Muscle layer of duodenum (tissue), 2 donors: ENCODE results near the gene NUP210.
"Not testable (repeated sequence)": the region's sequence is repeated elsewhere in the genome, so short reads cannot be mapped to it uniquely, and the experiment has no call there.

Experiments used
- H3K27ac ChIP-seq: one replicate; pipeline ENCODE4 v1.7.0; 2013; ENCODE audit warnings: mild to moderate bottlenecking, low read length
- H3K27me3 ChIP-seq: one replicate; pipeline ENCODE4 v1.7.0; 2013; ENCODE audit warnings: low read depth, mild to moderate bottlenecking, control low read depth, low read length
- H3K36me3 ChIP-seq, 2 donors: one replicate each; pipeline ENCODE4 v1.7.0; 2013; ENCODE audit warnings: low read length in 2 of 2, control low read depth in 1 of 2, mild to moderate bottlenecking in 1 of 2; ENCODE audit not compliant: insufficient read depth in 2 of 2, control insufficient read depth in 1 of 2
- H3K4me1 ChIP-seq, 2 donors: one replicate each; pipeline ENCODE4 v1.7.0; 2013; ENCODE audit warnings: low read length in 2 of 2, mild to moderate bottlenecking in 2 of 2, control low read depth in 1 of 2, moderate library complexity in 1 of 2; ENCODE audit not compliant: insufficient read depth in 2 of 2, control insufficient read depth in 1 of 2
- H3K4me3 ChIP-seq, 2 donors: one replicate each; pipeline ENCODE4 v1.7.0; 2013; ENCODE audit warnings: low read length in 2 of 2, low read depth in 1 of 2, mild to moderate bottlenecking in 1 of 2
- H3K9me3 ChIP-seq, 2 donors: one replicate each; pipeline ENCODE4 v1.7.0; 2013; ENCODE audit warnings: low read length in 2 of 2, control low read depth in 1 of 2, mild to moderate bottlenecking in 1 of 2; ENCODE audit not compliant: control insufficient read depth in 1 of 2
- donor health status: healthy.

The NUP210 gene

DNA sequence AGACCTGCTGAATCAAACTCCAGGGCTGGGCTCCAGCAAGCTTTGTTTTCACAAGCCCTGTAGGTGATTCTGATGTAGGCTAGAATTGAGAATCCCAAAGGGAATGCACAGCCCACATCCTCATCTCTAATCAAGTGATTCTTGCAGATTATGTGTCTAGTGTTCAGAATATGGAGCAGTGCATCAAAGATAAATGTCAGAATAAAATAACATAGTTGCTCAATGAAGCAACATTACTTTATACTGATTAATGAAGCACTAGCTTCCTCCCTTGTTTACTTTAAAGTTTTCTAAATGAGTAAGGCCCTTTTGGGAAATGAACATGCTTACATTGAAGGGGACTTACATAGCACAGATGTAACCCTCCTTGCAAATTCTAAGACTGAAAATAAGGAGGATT lies 39.2 kb downstream of the NUP210 start:
- peaks cover 6 to 12% of the 10 kb centered on the region in 2 donors for H3K36me3 ChIP-seq
- no peaks in the 10 kb centered on the region for H3K9me3 ChIP-seq
- no peak overlapping the region for H3K4me3 ChIP-seq
- no peaks in the 10 kb centered on the region for H3K4me1 ChIP-seq
- no peaks in the 10 kb centered on the region for H3K27me3 ChIP-seq
- H3K27ac ChIP-seq: no peak overlapping the region

DNA sequence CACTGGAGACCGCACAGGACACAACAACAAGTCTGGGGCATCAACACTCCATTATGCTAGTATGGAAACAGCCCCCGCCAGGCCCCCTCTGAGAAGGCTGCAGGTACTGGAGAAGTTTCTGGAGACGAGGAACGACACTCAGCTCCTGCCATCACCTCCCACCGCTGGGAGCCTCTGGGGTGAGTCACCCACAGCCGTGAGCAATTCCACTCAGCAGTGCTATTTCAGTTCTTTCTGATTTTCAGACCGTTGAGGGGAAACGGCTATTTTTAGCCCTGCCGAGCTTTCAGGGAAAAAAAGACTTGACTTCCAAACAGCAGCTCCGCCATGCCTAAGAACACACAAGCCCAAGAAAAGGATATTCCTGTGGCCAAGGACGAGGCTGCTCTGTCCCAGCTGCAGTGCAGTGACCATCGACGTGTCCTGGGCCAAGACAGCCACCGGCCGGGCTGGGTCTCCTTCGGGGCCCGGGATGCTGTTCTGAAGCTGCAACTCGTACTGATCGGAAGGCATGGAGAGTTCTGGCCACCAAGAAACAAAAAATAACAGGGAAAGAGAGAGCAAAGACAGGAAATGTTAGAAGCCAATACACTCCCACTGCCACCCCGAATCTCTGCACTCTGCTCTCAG lies 40.8 kb downstream of the NUP210 start:
- Histone ChIP-seq H3K4me3 (no peak overlapping the region), H3K36me3 (peaks cover 3 to 6% of the 10 kb centered on the region in 2 donors), H3K27ac (no peak overlapping the region)

DNA sequence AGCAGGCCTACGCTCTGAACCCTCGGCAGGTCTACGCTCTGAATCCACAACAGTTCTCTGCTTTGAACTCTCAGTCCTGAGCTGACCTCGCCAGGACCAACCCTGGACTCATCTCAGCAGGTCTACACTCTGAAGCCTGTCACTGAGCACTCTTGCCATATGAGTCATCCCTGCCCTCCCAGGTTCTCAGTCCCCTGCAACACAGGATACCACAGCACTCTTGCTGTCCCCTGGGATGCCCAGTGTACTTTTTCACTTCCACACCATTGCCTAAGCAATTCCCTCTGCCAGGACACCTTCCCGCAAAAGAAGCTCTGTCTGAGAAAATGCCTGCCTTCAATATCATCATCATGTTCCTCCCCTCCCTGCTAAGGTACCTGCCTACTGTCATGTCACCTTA lies 42.0 kb downstream of the NUP210 start:
- Histone ChIP-seq H3K27me3 (no peaks in the 10 kb centered on the region), H3K4me1 (no peaks in the 10 kb centered on the region), H3K4me3 (no peak overlapping the region), H3K27ac (no peak overlapping the region), H3K9me3 (no peaks in the 10 kb centered on the region), H3K36me3 (peaks cover 3 to 6% of the 10 kb centered on the region in 2 donors)

More for the DNA sequence above, 40.8 kb downstream of the NUP210 start:
- Histone ChIP-seq H3K27me3 (no peaks in the 10 kb centered on the region), H3K4me1 (no peaks in the 10 kb centered on the region), H3K9me3 (no peaks in the 10 kb centered on the region)

DNA sequence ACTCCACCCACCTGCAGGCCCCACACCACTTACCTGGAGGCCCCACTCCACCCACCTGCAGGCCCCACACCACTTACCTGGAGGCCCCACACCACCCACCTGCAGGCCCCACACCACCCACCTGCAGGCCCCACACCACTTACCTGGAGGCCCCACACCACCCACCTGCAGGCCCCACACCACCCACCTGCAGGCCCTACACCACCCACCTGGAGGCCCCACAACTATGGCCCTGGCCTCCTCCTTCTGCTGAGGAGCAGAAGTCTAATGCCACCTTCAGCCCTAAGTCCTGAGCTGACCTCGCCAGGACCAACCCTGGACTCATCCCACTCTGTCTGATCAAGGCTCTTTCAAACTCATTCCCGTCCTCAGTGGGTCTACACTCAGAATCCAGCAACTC lies 42.4 kb downstream of the NUP210 start:
- H3K4me1 ChIP-seq, H3K36me3 ChIP-seq, H3K4me3 ChIP-seq, H3K27ac ChIP-seq, H3K9me3 ChIP-seq, H3K27me3 ChIP-seq: not testable (repeated sequence)

DNA sequence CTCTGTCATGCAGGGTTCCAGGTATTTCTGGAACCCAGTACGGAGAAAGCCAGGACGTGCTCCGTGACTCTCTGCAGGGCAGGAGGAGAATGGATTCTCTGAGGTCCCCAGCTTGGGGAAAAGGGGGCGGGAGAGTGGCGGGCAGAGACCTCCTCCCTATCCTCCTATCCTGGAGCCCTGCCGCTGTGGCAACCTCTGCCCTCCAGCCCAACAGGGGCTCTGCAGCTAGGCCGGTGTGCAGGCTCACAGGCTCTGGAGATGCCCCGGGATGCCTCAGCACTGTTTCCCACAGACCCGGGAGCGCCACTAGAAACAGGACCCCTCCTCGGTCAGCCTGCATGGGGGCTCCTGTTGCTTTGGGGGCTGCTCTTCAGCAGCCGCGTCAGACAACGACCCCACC lies 43.1 kb downstream of the NUP210 start:
- H3K4me3 ChIP-seq: no peak overlapping the region
- no peak overlapping the region for H3K27ac ChIP-seq
- no peaks in the 10 kb centered on the region for H3K9me3 ChIP-seq
- no peaks in the 10 kb centered on the region for H3K27me3 ChIP-seq
- no peaks in the 10 kb centered on the region for H3K4me1 ChIP-seq
- H3K36me3 ChIP-seq: peaks cover 3 to 6% of the 10 kb centered on the region in 2 donors

DNA sequence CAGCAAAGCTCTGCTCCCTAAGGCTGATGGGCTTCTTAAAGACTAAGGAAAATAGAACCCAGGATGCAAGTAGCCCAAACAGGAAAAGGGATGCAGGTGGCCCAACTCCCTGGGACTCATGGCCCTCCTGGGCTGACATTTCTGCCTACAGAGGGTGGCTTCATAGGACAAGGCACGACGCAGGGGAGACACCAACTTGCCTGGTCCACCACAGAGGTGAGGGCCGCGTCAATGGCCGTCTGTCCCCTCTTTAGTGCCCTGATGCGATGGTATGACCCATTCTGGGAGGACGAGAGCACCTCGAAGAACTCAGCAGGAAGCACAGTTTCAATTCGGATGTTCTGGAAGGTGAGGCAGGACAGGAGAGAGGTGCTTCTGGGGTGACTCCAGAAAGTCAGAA lies 44.0 kb downstream of the NUP210 start:
- no peak overlapping the region for H3K4me3 ChIP-seq
- no peaks in the 10 kb centered on the region for H3K27me3 ChIP-seq
- H3K27ac ChIP-seq: no peak overlapping the region
- no peaks in the 10 kb centered on the region for H3K9me3 ChIP-seq
- H3K36me3 ChIP-seq: peaks cover 6 to 7% of the 10 kb centered on the region in 2 donors
- no peaks in the 10 kb centered on the region for H3K4me1 ChIP-seq

DNA sequence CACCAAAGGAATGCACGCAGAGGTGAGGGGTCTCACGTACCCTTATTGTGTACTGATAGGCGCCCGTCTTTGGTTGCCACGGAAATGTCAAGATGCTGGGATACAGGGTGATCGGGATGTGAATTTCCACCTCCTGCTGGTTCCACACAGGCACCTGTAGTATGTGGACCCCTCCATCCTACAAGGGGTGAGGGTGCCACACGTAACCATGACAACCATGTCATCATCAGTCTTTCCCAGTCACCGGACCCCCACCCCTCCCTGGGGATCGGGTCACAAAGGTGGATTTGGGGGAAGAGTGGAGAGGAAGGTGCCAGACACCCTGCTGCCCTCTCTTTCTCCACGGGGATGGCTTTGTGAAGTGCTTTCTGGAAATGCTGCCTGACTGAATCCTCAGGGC lies 44.7 kb downstream of the NUP210 start:
- H3K27ac ChIP-seq: no peak overlapping the region
- H3K36me3 ChIP-seq: peaks cover 8 to 9% of the 10 kb centered on the region in 2 donors
- no peaks in the 10 kb centered on the region for H3K4me1 ChIP-seq
- H3K27me3 ChIP-seq: no peaks in the 10 kb centered on the region
- no peaks in the 10 kb centered on the region for H3K9me3 ChIP-seq
- H3K4me3 ChIP-seq: no peak overlapping the region

DNA sequence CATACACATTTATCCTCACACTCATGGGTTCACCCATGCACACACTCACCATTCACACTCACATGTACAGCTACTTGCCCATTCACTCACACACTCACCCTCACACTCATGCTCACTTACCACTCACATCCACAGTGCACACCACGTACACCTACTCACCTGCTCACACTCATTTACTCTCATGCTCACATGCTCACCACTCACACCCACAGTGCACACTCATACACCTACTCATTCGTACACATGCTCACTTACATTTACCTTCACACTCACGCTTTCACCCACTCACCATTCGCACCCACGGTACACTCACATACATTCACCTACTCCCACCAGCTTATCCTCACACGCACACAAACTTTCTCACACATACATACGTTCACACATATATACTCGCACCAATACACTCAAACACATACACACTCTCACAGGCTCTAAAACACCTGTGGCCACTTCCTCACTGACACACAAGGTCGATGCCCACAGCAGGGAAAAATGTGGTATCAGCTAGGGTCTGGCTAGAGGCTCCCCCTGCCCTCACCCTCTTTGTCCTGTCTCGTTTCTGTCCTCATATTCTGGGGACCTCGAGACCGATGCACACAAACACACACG lies 46.0 kb downstream of the NUP210 start:
- Histone ChIP-seq H3K36me3 (peaks cover 8 to 13% of the 10 kb centered on the region in 2 donors), H3K4me3 (no peak overlapping the region), H3K27ac (no peak overlapping the region), H3K9me3 (no peaks in the 10 kb centered on the region), H3K4me1 (no peaks in the 10 kb centered on the region), H3K27me3 (no peaks in the 10 kb centered on the region)

DNA sequence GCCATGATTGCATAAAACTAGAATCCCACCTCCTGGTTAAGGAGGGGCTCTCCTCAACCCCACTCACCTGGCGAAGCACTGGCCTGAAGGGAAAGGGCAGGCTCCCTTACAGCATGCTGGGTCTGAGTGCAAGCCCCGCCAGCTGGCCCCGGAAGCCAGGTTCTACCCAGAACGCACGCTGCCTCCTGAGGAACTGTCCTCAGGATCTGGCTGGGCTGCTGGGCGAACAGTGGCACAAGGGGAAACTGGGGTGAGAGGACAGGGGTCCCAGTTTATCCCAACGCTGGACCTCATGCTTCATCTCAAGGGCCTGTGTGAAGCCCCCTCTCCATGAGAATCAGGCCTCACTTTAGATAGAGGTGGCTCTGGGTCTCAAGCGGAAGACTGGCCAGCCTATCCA lies 47.5 kb downstream of the NUP210 start:
- Histone ChIP-seq H3K9me3 (no peaks in the 10 kb centered on the region), H3K27me3 (no peaks in the 10 kb centered on the region), H3K4me3 (no peak overlapping the region), H3K27ac (no peak overlapping the region), H3K4me1 (no peaks in the 10 kb centered on the region), H3K36me3 (peaks cover 8 to 19% of the 10 kb centered on the region in 2 donors)

DNA sequence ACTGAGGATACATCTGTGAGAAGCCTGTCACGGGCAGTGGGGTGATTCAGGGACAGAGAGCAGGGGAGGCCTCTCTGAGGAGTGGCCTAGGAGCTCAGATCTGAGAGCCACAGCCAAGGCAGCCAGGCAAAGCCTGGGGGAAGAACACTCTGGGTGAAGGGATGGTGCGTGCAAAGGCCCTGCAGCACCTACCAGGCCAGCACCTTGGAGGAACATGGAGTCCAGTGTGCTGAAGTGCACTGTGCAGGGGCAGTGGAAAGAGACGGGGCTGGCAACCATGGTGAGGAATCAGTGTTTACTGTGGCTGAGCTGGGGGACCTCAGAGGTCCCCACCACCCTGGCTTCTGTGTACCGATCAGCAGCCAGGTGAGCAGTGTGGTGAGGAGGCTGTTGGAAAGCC lies 48.0 kb downstream of the NUP210 start:
- no peaks in the 10 kb centered on the region for H3K9me3 ChIP-seq
- no peak overlapping the region for H3K27ac ChIP-seq
- H3K4me1 ChIP-seq: no peaks in the 10 kb centered on the region
- H3K4me3 ChIP-seq: no peak overlapping the region
- H3K27me3 ChIP-seq: no peaks in the 10 kb centered on the region
- peaks cover 8 to 19% of the 10 kb centered on the region in 2 donors for H3K36me3 ChIP-seq

DNA sequence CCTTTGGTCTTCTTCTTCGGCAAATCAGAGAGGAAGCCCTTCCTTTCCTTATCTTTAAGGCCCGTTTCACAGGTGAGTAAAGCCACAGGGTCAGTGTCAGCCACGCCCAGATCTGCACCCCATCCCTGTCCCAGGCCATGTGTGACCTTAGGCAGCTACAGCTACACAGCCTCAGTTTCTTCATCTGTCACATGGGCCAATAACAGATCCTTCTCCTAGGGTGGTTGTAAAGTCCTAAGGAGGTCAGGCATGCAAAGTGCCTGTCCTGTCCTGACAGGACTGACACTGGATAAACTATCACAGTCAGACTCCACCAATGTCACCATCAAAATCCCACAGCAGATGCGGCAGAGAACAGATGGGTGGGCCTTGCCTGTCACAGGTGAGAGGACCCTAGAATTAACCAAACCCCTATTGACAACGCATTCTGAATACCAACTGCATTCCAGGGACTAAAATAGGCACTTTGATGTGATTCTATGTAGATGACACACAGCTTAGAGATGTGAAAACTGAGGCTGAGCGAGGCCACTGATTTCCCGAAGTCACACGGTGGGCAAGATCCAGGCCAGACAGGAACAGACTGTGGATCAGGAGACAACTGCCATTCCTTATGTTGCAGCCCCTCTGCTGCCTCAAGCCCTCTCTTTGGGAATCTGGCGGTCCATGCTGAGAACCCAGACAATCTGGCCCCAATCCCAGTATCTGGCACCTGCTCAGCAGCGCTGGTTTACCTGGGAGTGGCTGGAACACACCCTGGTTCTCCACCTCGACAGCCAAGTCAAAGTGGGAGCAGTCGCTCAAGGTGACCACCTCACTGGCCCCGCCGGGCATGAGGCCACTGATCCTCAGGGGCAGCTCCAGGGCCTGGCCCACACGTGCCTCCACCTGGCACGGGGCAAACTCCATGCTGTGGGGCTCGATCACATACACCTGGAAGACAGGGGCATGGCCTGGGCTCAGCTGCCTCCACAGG lies 48.7 kb downstream of the NUP210 start:
- Histone ChIP-seq H3K27ac (no peak overlapping the region), H3K4me1 (no peaks in the 10 kb centered on the region), H3K36me3 (peaks cover 8 to 19% of the 10 kb centered on the region in 2 donors), H3K27me3 (no peaks in the 10 kb centered on the region), H3K9me3 (no peaks in the 10 kb centered on the region), H3K4me3 (no peak overlapping the region)
